H1 (cell line): Measurements from ENCODE around the gene ATOH1. TPM values are rescaled to one million over a fixed set of nuclear protein-coding genes. Genes with fewer than 3 reads are reported as not detected.

Experiments used
- CTCF ChIA-PET: fragments of 300-600 bp; sonication (Branson Sonifier 250); formaldehyde crosslinking; loops from one replicate; lab custom pipeline; 2021; ENCODE audit not compliant: partially characterized antibody; lab: Charles Lee
- POLR2A ChIA-PET: fragments of 300-600 bp; sonication (Branson Sonifier 250); formaldehyde crosslinking; loops from one replicate; lab custom pipeline; 2021; ENCODE audit warnings: inconsistent platforms; ENCODE audit not compliant: partially characterized antibody; lab: Charles Lee
- DNase-seq, 2 experiments: peaks; one replicate each; pipeline versions ENCODE4 v3.0.0 to v3.0.0-alpha.2; 2010 to 2022; ENCODE audit warnings: low spot score in 2 of 2, low read depth in 1 of 2, mixed read lengths in 1 of 2
- FAIRE-seq: peaks from 2 replicates; lab custom pipeline; 2011; peaks lifted over from hg19 to GRCh38; lab: Jason Lieb, UNC
- H2AFZ ChIP-seq: 2 replicates; pipeline ENCODE4 v1.8.1; 2012; ENCODE audit warnings: low read length, inconsistent platforms
- H2AK5ac ChIP-seq: 2 replicates; pipeline ENCODE4 v1.6.1; 2013; ENCODE audit warnings: low read depth, low read length
- H2BK120ac ChIP-seq: replicated peaks from 2 replicates; pipeline ENCODE3; 2013; ENCODE audit warnings: low read depth, low read length, inconsistent platforms
- H2BK12ac ChIP-seq: 2 replicates; pipeline ENCODE4 v1.6.1; 2013; ENCODE audit warnings: low read depth, low read length
- H2BK15ac ChIP-seq: 2 replicates; pipeline ENCODE4 v1.6.1; 2013; ENCODE audit warnings: low read length
- H2BK20ac ChIP-seq: 2 replicates; pipeline ENCODE4 v1.6.1; 2013; ENCODE audit warnings: low read length
- H2BK5ac ChIP-seq: 2 replicates; pipeline ENCODE4 v1.6.1; 2013; ENCODE audit warnings: low read depth, low read length
- H3K14ac ChIP-seq: 2 replicates; pipeline ENCODE4 v1.6.1; 2013; ENCODE audit warnings: inconsistent platforms; ENCODE audit not compliant: insufficient read length
- H3K18ac ChIP-seq: 2 replicates; pipeline ENCODE4 v1.6.1; 2013; ENCODE audit warnings: low read length; ENCODE audit errors: extremely low read depth
- H3K23ac ChIP-seq: 2 replicates; pipeline ENCODE4 v1.6.1; 2013; ENCODE audit warnings: inconsistent platforms; ENCODE audit not compliant: insufficient read length
- H3K23me2 ChIP-seq: 2 replicates; pipeline ENCODE4 v1.6.1; 2013; ENCODE audit warnings: low read depth, low read length
- H3K27ac ChIP-seq: 2 replicates; pipeline ENCODE4 v1.6.1; 2011; ENCODE audit warnings: low read depth, low read length, inconsistent platforms
- H3K27me3 ChIP-seq, 4 experiments: replicated peaks in 1 of 4; 1 replicate in 1 of 4; 2 replicates in 3 of 4; pipeline versions ENCODE4 v1.6.1 to v1.8.1; 2011 to 2013; ENCODE audit warnings: low read length in 3 of 4, mild to moderate bottlenecking in 3 of 4, inconsistent platforms in 2 of 4, mixed read lengths in 2 of 4, moderate library complexity in 1 of 4; ENCODE audit not compliant: control insufficient read depth in 3 of 4, insufficient read depth in 3 of 4; ENCODE audit errors: extremely low read depth in 1 of 4
- H3K36me3 ChIP-seq, 4 experiments: 2 replicates each; pipeline versions ENCODE4 v1.6.1 to v1.8.1; 2011 to 2013; ENCODE audit warnings: mild to moderate bottlenecking in 4 of 4, low read length in 3 of 4, moderate library complexity in 2 of 4, control low read depth in 1 of 4, inconsistent platforms in 1 of 4; ENCODE audit not compliant: insufficient read depth in 4 of 4, control insufficient read depth in 2 of 4
- H3K4ac ChIP-seq: replicated peaks from 2 replicates; pipeline ENCODE3; 2013; ENCODE audit warnings: low read length, low read depth, mixed read lengths, inconsistent platforms; ENCODE audit not compliant: insufficient read length
- H3K4me1 ChIP-seq, 4 experiments: replicated peaks in 1 of 4; 1 replicate in 1 of 4; 2 replicates in 3 of 4; pipeline versions ENCODE4 v1.6.1 to v1.8.1; 2011 to 2013; ENCODE audit warnings: low read length in 3 of 4, inconsistent platforms in 2 of 4, mixed read lengths in 1 of 4; ENCODE audit not compliant: insufficient read depth in 4 of 4, control insufficient read depth in 3 of 4
- H3K4me2 ChIP-seq, 2 experiments: 2 replicates each; pipeline versions ENCODE4 v1.6.1 to v1.8.1; 2011 to 2013; ENCODE audit warnings: low read depth in 2 of 2, low read length in 2 of 2, control low read depth in 1 of 2, inconsistent platforms in 1 of 2, mild to moderate bottlenecking in 1 of 2; ENCODE audit not compliant: insufficient read depth in 1 of 2
- H3K4me3 ChIP-seq, 4 experiments: fragments of 200-600, 300-600 bp in 1 of 4; sonication (generic), shearing (Covaris generic), sonication (Bioruptor Twin) in 1 of 4; 2 replicates each; pipeline versions ENCODE4 v1.5.1 to v1.8.1; 2011 to 2016; ENCODE audit warnings: low read length in 4 of 4, low read depth in 3 of 4, control low read depth in 2 of 4, inconsistent platforms in 2 of 4, mild to moderate bottlenecking in 2 of 4, mixed read lengths in 1 of 4, moderate library complexity in 1 of 4; ENCODE audit not compliant: insufficient read depth in 2 of 4; ENCODE audit errors: extremely low read depth in 1 of 4
- H3K56ac ChIP-seq: replicated peaks from 2 replicates; pipeline ENCODE3; 2013; ENCODE audit warnings: low read depth, mild to moderate bottlenecking, mixed read lengths, low read length, inconsistent platforms; ENCODE audit not compliant: insufficient read length
- H3K79me1 ChIP-seq: 2 replicates; pipeline ENCODE4 v1.6.1; 2013; ENCODE audit warnings: low read depth, low read length, control low read depth
- H3K79me2 ChIP-seq, 2 experiments: 2 replicates each; pipeline versions ENCODE4 v1.6.1 to v1.8.1; 2012 to 2013; ENCODE audit warnings: low read length in 2 of 2, mild to moderate bottlenecking in 2 of 2, inconsistent platforms in 1 of 2; ENCODE audit not compliant: insufficient read depth in 2 of 2, control insufficient read depth in 1 of 2
- H3K9ac ChIP-seq, 4 experiments: replicated peaks in 1 of 4; 1 replicate in 1 of 4; 2 replicates in 3 of 4; pipeline versions ENCODE4 v1.6.1 to v1.8.1; 2011 to 2013; ENCODE audit warnings: low read depth in 3 of 4, low read length in 3 of 4, control low read depth in 2 of 4, mild to moderate bottlenecking in 2 of 4, moderate library complexity in 2 of 4, inconsistent platforms in 1 of 4; ENCODE audit errors: extremely low read depth in 1 of 4
- H3K9me3 ChIP-seq, 2 experiments: 2 replicates each; pipeline versions ENCODE4 v1.6.1 to v1.8.1; 2012 to 2013; ENCODE audit warnings: mild to moderate bottlenecking in 2 of 2, moderate library complexity in 2 of 2, control low read depth in 1 of 2, inconsistent platforms in 1 of 2, low read depth in 1 of 2, low read length in 1 of 2, mixed read lengths in 1 of 2; ENCODE audit not compliant: insufficient read depth in 2 of 2
- H4K20me1 ChIP-seq, 2 experiments: replicated peaks in 1 of 2; 2 replicates each; pipeline versions ENCODE3 to v1.8.1; 2011 to 2013; ENCODE audit warnings: inconsistent platforms in 2 of 2, low read length in 2 of 2, mild to moderate bottlenecking in 1 of 2; ENCODE audit not compliant: insufficient read depth in 2 of 2, control insufficient read depth in 1 of 2
- H4K5ac ChIP-seq: 2 replicates; pipeline ENCODE4 v1.6.1; 2013; ENCODE audit warnings: low read length, low read depth, mixed read lengths, inconsistent platforms; ENCODE audit not compliant: insufficient read length
- H4K8ac ChIP-seq: 2 replicates; pipeline ENCODE4 v1.8.0; 2013; ENCODE audit warnings: mild to moderate bottlenecking, moderate library complexity, low read length, inconsistent platforms; ENCODE audit not compliant: insufficient read depth; ENCODE audit errors: extremely low read depth
- H4K91ac ChIP-seq: replicated peaks from 2 replicates; pipeline ENCODE3; 2013; ENCODE audit warnings: low read length, mixed read lengths, inconsistent platforms; ENCODE audit not compliant: insufficient read length
- RNF2 ChIP-seq: fragments of 200-900, 300-1000 bp; sonication (generic); IDR thresholded peaks from 2 replicates; pipeline ENCODE4 v1.7.1; 2016; ENCODE audit warnings: borderline replicate concordance, low read depth, mild to moderate bottlenecking, antibody characterized with exemption, low read length; ENCODE audit not compliant: poor library complexity, severe bottlenecking; ENCODE audit errors: missing control alignments
- SAP30 ChIP-seq: fragments of 300-600 bp; sonication (generic); IDR thresholded peaks from 2 replicates; pipeline ENCODE4 v1.7.1; 2012; ENCODE audit warnings: low read length, moderate library complexity, mild to moderate bottlenecking, inconsistent platforms; ENCODE audit not compliant: insufficient read depth, insufficient replicate concordance
- SP4 ChIP-seq: IDR thresholded peaks from 2 replicates; pipeline ENCODE4 v1.6.1; 2012; ENCODE audit warnings: low read length, inconsistent platforms
- whole genome bisulfite sequencing, 2 experiments: shearing (Covaris generic) in 1 of 2; methylation state at CpG; one replicate each; pipeline versions ENCODE4 v1.1.6 to v1.1.7; 2013 to 2015; ENCODE audit warnings: low lambda C conversion rate in 2 of 2, mixed read lengths in 2 of 2, inconsistent platforms in 1 of 2, low coverage in 1 of 2, missing lambda C conversion rate in 1 of 2; ENCODE audit not compliant: insufficient replicate concordance in 2 of 2, insufficient coverage in 1 of 2, insufficient read length in 1 of 2; ENCODE audit errors: extremely low coverage in 1 of 2, missing lambda C conversion rate in 1 of 2; 5-methylcytosine and 5-hydroxymethylcytosine counted together
- polyA plus RNA-seq, 7 experiments: library from polyadenylated mRNA; depleted of rRNA in 3 of 7; stranded (reverse) in 5 of 7; unstranded in 2 of 7; fragments of >200 nt in 5 of 7; fragments of 200-250 nt in 2 of 7; gene quantifications; 1 replicate in 5 of 7; 2 replicates in 1 of 7; 4 replicates in 1 of 7; pipeline versions ENCODE4 v1.2.1 to v1.2.3, GENCODE V29; 2011 to 2013; ENCODE audit warnings: missing spikeins in 2 of 7, mixed read lengths in 2 of 7
- total RNA-seq: library from RNA; stranded (reverse); fragmentation: NEBNext Ultra II Directional; extraction: Animal tissue kit (Norgen Biotek cat#: 25700); gene quantifications from 2 replicates; pipeline ENCODE4 v1.2.1, GENCODE V29; 2021

Gene ATOH1
- total and polyA plus RNA-seq, 2 of the 8 experiments (the other 6 are each of a cell fraction or from before 2014, with no cell fraction given): 0.12 to 0.76 TPM

GRCh38 chr4:93814141-93814540 is 14.4 kb upstream of the ATOH1 start:
- Histone ChIP-seq H2BK120ac (no peak overlapping the region), H3K18ac (no peak overlapping the region), H4K91ac (no peak overlapping the region), H2AFZ (no peak overlapping the region), H2AK5ac (no peak overlapping the region), H4K5ac (no peak overlapping the region), H3K79me2 (no peaks in the 10 kb centered on the region), H3K27me3 (no peaks in the 10 kb centered on the region), H4K8ac (no peak overlapping the region), H4K20me1 (no peaks in the 10 kb centered on the region), H3K79me1 (no peaks in the 10 kb centered on the region), H3K27ac (no peak overlapping the region), H3K23me2 (no peaks in the 10 kb centered on the region), H3K36me3 (no peaks in the 10 kb centered on the region), H3K14ac (no peak overlapping the region), H3K4me1 (peaks cover 0 to 6% (median 2%) of the 10 kb centered on the region in 4 experiments; a peak in 2 of 7 replicates), H3K23ac (no peak overlapping the region), H3K4me3 (no peak overlapping the region), H2BK12ac (no peak overlapping the region), H2BK15ac (no peak overlapping the region), H3K4me2 (no peak overlapping the region), H2BK20ac (no peak overlapping the region), H3K56ac (no peak overlapping the region), H2BK5ac (no peak overlapping the region), H3K4ac (no peak overlapping the region), H3K9me3 (no peaks in the 10 kb centered on the region), H3K9ac (no peak overlapping the region)
- 82% methylated on average over 3 of the region's 3 CpGs; no CpG with 5 or more reads in 1 of the 2 experiments for WGBS, 2 experiments
- no peak for TF ChIP-seq SAP30
- no peak for TF ChIP-seq SP4
- TF ChIP-seq RNF2: no peak
- no peak for FAIRE-seq
- no peak for DNase-seq
- ChIA-PET POLR2A (interaction anchor here (0.9 to 1.3 kb wide), 3 partner anchors 9 to 394 kb away, joined by 3 read pairs; partner anchors contain the start of gene SMARCAD1), CTCF (interaction anchor here (1.1 to 1.2 kb wide), 2 partner anchors 8 to 12 kb away, joined by 3 read pairs; no protein-coding TSS in a partner anchor)
